Endothelial cell of umbilical vein (primary cell): ENCODE measurements around the gene CALU. TPM values are rescaled to one million over a fixed set of nuclear protein-coding genes. Genes with fewer than 3 reads are reported as not detected.

ENCODE experiments used
- BruUV-seq: library from RNA; stranded (reverse); fragments of 400-500 nt; replicated peaks from 2 replicates; lab custom pipeline; 2021; lab: Mats Ljungman, UMichigan
- CTCF ChIA-PET: fragments of 300-600, 350-600 bp; sonication (Branson Sonifier 250); formaldehyde crosslinking; loops from one replicate; lab custom pipeline; 2021; ENCODE audit warnings: antibody characterized with exemption, inconsistent platforms; lab: Charles Lee
- POLR2A ChIA-PET: fragments of 300-600, 350-600 bp; sonication (Branson Sonifier 250); formaldehyde crosslinking; loops from one replicate; lab custom pipeline; 2021; ENCODE audit warnings: antibody characterized with exemption, inconsistent platforms; lab: Charles Lee
- DNase-seq: peaks from one replicate; pipeline ENCODE4 v3.0.0-alpha.2; 2011; ENCODE audit warnings: low read depth, low spot score
- FAIRE-seq: peaks from 2 replicates; lab custom pipeline; 2011; peaks lifted over from hg19 to GRCh38; lab: Jason Lieb, UNC
- H2AFZ ChIP-seq: 2 replicates; pipeline ENCODE4 v1.6.0; 2012; ENCODE audit warnings: low read depth, low read length, control low read depth, inconsistent platforms
- H3K27ac ChIP-seq: 2 replicates; pipeline ENCODE4 v1.5.1; 2011; ENCODE audit warnings: low read depth, mild to moderate bottlenecking, control low read depth, low read length, moderate library complexity; ENCODE audit not compliant: insufficient read depth
- H3K27me3 ChIP-seq, 2 experiments: 2 replicates each; pipeline versions ENCODE4 v1.6.0 to v1.6.1; 2011; ENCODE audit warnings: low read length in 2 of 2, mixed read lengths in 1 of 2; ENCODE audit not compliant: control insufficient read depth in 2 of 2, insufficient read depth in 2 of 2
- H3K36me3 ChIP-seq, 2 experiments: 2 replicates in 1 of 2; 3 replicates in 1 of 2; pipeline ENCODE4 v1.5.1; 2011; ENCODE audit warnings: low read length in 2 of 2, mild to moderate bottlenecking in 1 of 2, moderate library complexity in 1 of 2; ENCODE audit not compliant: control insufficient read depth in 2 of 2, insufficient read depth in 2 of 2; ENCODE audit errors: extremely low read depth in 1 of 2
- H3K4me1 ChIP-seq: 3 replicates; pipeline ENCODE4 v1.5.1; 2011; ENCODE audit warnings: mild to moderate bottlenecking, low read length; ENCODE audit not compliant: control insufficient read depth, insufficient read depth; ENCODE audit errors: extremely low read depth
- H3K4me2 ChIP-seq: 2 replicates; pipeline ENCODE4 v1.6.1; 2011; ENCODE audit warnings: low read length, control low read depth, mixed read lengths; ENCODE audit not compliant: insufficient read depth
- H3K4me3 ChIP-seq, 3 experiments: fragments of 200-600 bp in 1 of 3; sonication (generic), shearing (Covaris generic) in 1 of 3; replicated peaks in 1 of 3; 2 replicates each; pipeline ENCODE4 v1.5.1; 2011 to 2016; ENCODE audit warnings: control low read depth in 3 of 3, low read length in 3 of 3, mild to moderate bottlenecking in 2 of 3, inconsistent platforms in 1 of 3, low read depth in 1 of 3, moderate library complexity in 1 of 3; ENCODE audit not compliant: insufficient read depth in 1 of 3
- H3K79me2 ChIP-seq: 2 replicates; pipeline ENCODE4 v1.6.0; 2012; ENCODE audit warnings: low read length, inconsistent platforms; ENCODE audit not compliant: control insufficient read depth, insufficient read depth
- H3K9ac ChIP-seq: replicated peaks from 2 replicates; pipeline ENCODE3; 2011; ENCODE audit warnings: low read length, control low read depth; ENCODE audit not compliant: insufficient read depth; ENCODE audit errors: extremely low read depth
- H3K9me1 ChIP-seq: replicated peaks from 3 replicates; pipeline ENCODE4 v1.6.0; 2011; ENCODE audit warnings: mild to moderate bottlenecking, low read length; ENCODE audit not compliant: control insufficient read depth, insufficient read depth; ENCODE audit errors: extremely low read depth
- H3K9me3 ChIP-seq: replicated peaks from 2 replicates; pipeline ENCODE4 v1.5.1; 2012; ENCODE audit warnings: low read length, inconsistent platforms; ENCODE audit not compliant: control insufficient read depth, insufficient read depth
- H4K20me1 ChIP-seq: replicated peaks from 2 replicates; pipeline ENCODE3; 2011; ENCODE audit warnings: mild to moderate bottlenecking, low read length; ENCODE audit not compliant: control insufficient read depth, insufficient read depth; ENCODE audit errors: extremely low read depth
- CTCF ChIP-seq, 2 donors: IDR thresholded peaks; 1 replicate in 1 of 2; 2 replicates in 1 of 2; pipeline ENCODE4 v1.5.1; 2011; ENCODE audit warnings: low read length in 2 of 2, mild to moderate bottlenecking in 2 of 2, moderate library complexity in 2 of 2, control low read depth in 1 of 2, inconsistent platforms in 1 of 2, low read depth in 1 of 2; ENCODE audit not compliant: insufficient read depth in 1 of 2; ENCODE audit errors: extremely low read depth in 1 of 2
- EZH2 ChIP-seq: IDR thresholded peaks from 2 replicates; pipeline ENCODE4 v1.6.1; 2012; ENCODE audit warnings: borderline replicate concordance, low read depth, mild to moderate bottlenecking, moderate library complexity, low read length, inconsistent platforms; ENCODE audit not compliant: severe bottlenecking
- FOS ChIP-seq: IDR thresholded peaks from 2 replicates; pipeline ENCODE4 v1.6.1; 2011; ENCODE audit warnings: mild to moderate bottlenecking, low read length, moderate library complexity, borderline replicate concordance; ENCODE audit not compliant: insufficient read depth
- GATA2 ChIP-seq: IDR thresholded peaks from 2 replicates; pipeline ENCODE4 v1.7.0; 2011; ENCODE audit warnings: low read depth, mild to moderate bottlenecking, moderate library complexity, mixed read lengths, low read length; ENCODE audit not compliant: insufficient read length, insufficient read depth
- JUN ChIP-seq: IDR thresholded peaks from 2 replicates; pipeline ENCODE4 v1.6.1; 2011; ENCODE audit warnings: borderline replicate concordance, low read depth; ENCODE audit not compliant: insufficient read length, insufficient read depth
- MAX ChIP-seq: IDR thresholded peaks from 2 replicates; pipeline ENCODE4 v1.6.1; 2011; ENCODE audit not compliant: insufficient read depth, insufficient read length
- MYC ChIP-seq: IDR thresholded peaks from one replicate; pipeline ENCODE4 v1.6.1; 2011; ENCODE audit warnings: mild to moderate bottlenecking, low read depth, low read length
- POLR2A ChIP-seq: IDR thresholded peaks from 2 replicates; pipeline ENCODE4 v1.6.1; 2012; ENCODE audit warnings: low read depth, mild to moderate bottlenecking, control low read depth, low read length
- POLR2AphosphoS5 ChIP-seq: IDR thresholded peaks from 2 replicates; pipeline ENCODE4 v1.6.1; 2012; ENCODE audit warnings: low read depth, mild to moderate bottlenecking, control low read depth, low read length, moderate library complexity; ENCODE audit not compliant: insufficient read depth
- dilution Hi-C: fragments of 300-500 bp; cut with MboI; formaldehyde crosslinking; loops from one replicate; pipeline ENCODE4 v1.15.0; 2019; ENCODE audit warnings: low sequenced_read_pairs; ENCODE audit not compliant: extremely low pct_ligation_motif_present
- intact Hi-C: fragments of 100-400 bp; cut with micrococcal nuclease; formaldehyde crosslinking; loops from one replicate; pipeline ENCODE4 v1.10.0; 2022
- polyA plus RNA-seq, 4 experiments: library from polyadenylated mRNA; depleted of rRNA in 3 of 4; stranded (reverse) in 3 of 4; unstranded in 1 of 4; fragments of >200 nt; gene quantifications; 2 replicates each; pipeline versions ENCODE4 v1.2.1 to v1.2.3, GENCODE V29; 2011 to 2012; ENCODE audit warnings: missing spikeins in 1 of 4
- total RNA-seq: library from RNA; stranded (reverse); gene quantifications from 2 replicates; pipeline ENCODE4 v1.2.3, GENCODE V29; 2021

Gene CALU
- total and polyA plus RNA-seq, 2 donors (not counting 3 experiments of a cell fraction or from before 2014, with no cell fraction given) = 135 to 257 TPM

- H3K9ac ChIP-seq = no peak overlapping the region
- intact Hi-C loops = loop anchor here (1.0 to 2.0 kb wide), 2 partner anchors 42 to 73 kb away; no protein-coding TSS in a partner anchor
- peak overlapping the region in 2 of 3 experiments; percentile 55 to 80 for H3K4me3 ChIP-seq
- BruUV-seq = no TSS peak
- peak overlapping the region; percentile 83 for H3K4me2 ChIP-seq
- H3K4me1 ChIP-seq = peaks cover 4% of the 10 kb centered on the region
- no peaks in the 10 kb centered on the region for H3K79me2 ChIP-seq
- H3K27ac ChIP-seq = no peak overlapping the region
- H3K36me3 ChIP-seq = no peaks in the 10 kb centered on the region
- POLR2A ChIA-PET = no interaction called here
- no peaks in the 10 kb centered on the region for H4K20me1 ChIP-seq
- dilution Hi-C loops = no loop called here
- TF ChIP-seq GATA2 (no peak), MAX (no peak), CTCF (IDR thresholded peaks at IDR 0.05; ENCODE audit: extremely low read depth in 1 of 2, insufficient read depth in 1 of 2, low read depth in 1 of 2, low read length in 2 of 2) (no peak), EZH2 (no peak), POLR2AphosphoS5 (no peak), MYC (no peak), FOS (no peak), JUN (no peak), POLR2A (no peak)
- DNase-seq (no peak), FAIRE-seq (no peak)
- H3K9me1 ChIP-seq = no peaks in the 10 kb centered on the region
- peak overlapping the region; percentile 96 for H2AFZ ChIP-seq
- CTCF ChIA-PET = interaction anchor here (0.9 to 1.7 kb wide), 4 partner anchors 9 to 52 kb away, joined by 3 to 8 read pairs (median 4); no protein-coding TSS in a partner anchor
- H3K9me3 ChIP-seq = no peaks in the 10 kb centered on the region
- H3K27me3 ChIP-seq = peaks cover 16 to 37% of the 10 kb centered on the region in 2 experiments
Measured at GRCh38 chr7:128790315-128791041, 51.3 kb downstream of the CALU start.
